Activated CD8-positive, alpha-beta memory T cell treated with anti-CD3 and anti-CD28 coated beads for 4 hours (primary cell): Measurements from ENCODE around the gene NOL3.

ENCODE experiments used
- DNase-seq, 2 donors: peaks; one replicate each; pipeline ENCODE4 v3.0.0-alpha.2; 2020; ENCODE audit warnings: low read depth in 2 of 2

Gene NOL3

GRCh38 chr16:67190041-67190440 is 19.7 kb downstream of the NOL3 start, which contains the start of gene EXOC3L1:
Gene EXOC3L1 (minus strand): TSS chr16:67190136. CDS start chr16:67189676, 460 bp downstream.
- DNase-seq = no peak

- no peak for DNase-seq
Measured at GRCh38 chr16:67190448-67191399, 20.4 kb downstream of the NOL3 start.

- no peak for DNase-seq
Measured at GRCh38 chr16:67191411-67191994, 21.2 kb downstream of the NOL3 start.

GRCh38 chr16:67191995-67192681 is 21.8 kb downstream of the NOL3 start, which contains the start of gene E2F4:
Gene E2F4 (plus strand): TSS chr16:67192155. CDS start chr16:67192228, 73 bp downstream.
- DNase-seq = peak; percentile 73 to 76

- DNase-seq = no peak
Measured at GRCh38 chr16:67192781-67193361, 22.5 kb downstream of the NOL3 start.

GRCh38 chr16:67193536-67193935 is 23.2 kb downstream of the NOL3 start:
- no peak for DNase-seq

- DNase-seq = no peak
Measured at GRCh38 chr16:67194260-67194659, 23.9 kb downstream of the NOL3 start.

GRCh38 chr16:67195676-67196075 is 25.3 kb downstream of the NOL3 start:
- no peak for DNase-seq

GRCh38 chr16:67196881-67197280 is 26.5 kb downstream of the NOL3 start:
- no peak for DNase-seq

- no peak for DNase-seq
Measured at GRCh38 chr16:67197704-67198103, 27.4 kb downstream of the NOL3 start.

GRCh38 chr16:67198238-67198734 is 27.9 kb downstream of the NOL3 start:
- no peak for DNase-seq

- DNase-seq = no peak
Measured at GRCh38 chr16:67199011-67199807, 28.9 kb downstream of the NOL3 start, which contains the start of gene ELMO3. Gene ELMO3 (plus strand): TSS chr16:67199131. CDS start chr16:67199327, 196 bp downstream.

- no peak for DNase-seq
Measured at GRCh38 chr16:67199808-67200198, 29.5 kb downstream of the NOL3 start.

GRCh38 chr16:67200491-67200890 is 30.2 kb downstream of the NOL3 start:
- no peak for DNase-seq

GRCh38 chr16:67201411-67202345 is 31.3 kb downstream of the NOL3 start:
- DNase-seq = no peak

- DNase-seq = no peak
Measured at GRCh38 chr16:67202426-67202825, 32.1 kb downstream of the NOL3 start.

- no peak for DNase-seq
Measured at GRCh38 chr16:67202956-67203493, 32.7 kb downstream of the NOL3 start.

- DNase-seq = no peak
Measured at GRCh38 chr16:67204076-67204475, 33.7 kb downstream of the NOL3 start.

- no peak for DNase-seq
Measured at GRCh38 chr16:67206129-67206837, 35.9 kb downstream of the NOL3 start.
